HG03520 (cell line): ENCODE results near the gene FAM20A.

Source experiments
- ATAC-seq: cut with Tn5 transposase; IDR thresholded peaks from one replicate; pipeline ENCODE4 v1.9.1; 2021; ENCODE audit warnings: mild to moderate bottlenecking, moderate library complexity; ENCODE audit not compliant: unreplicated experiment

FAM20A gene

DNA sequence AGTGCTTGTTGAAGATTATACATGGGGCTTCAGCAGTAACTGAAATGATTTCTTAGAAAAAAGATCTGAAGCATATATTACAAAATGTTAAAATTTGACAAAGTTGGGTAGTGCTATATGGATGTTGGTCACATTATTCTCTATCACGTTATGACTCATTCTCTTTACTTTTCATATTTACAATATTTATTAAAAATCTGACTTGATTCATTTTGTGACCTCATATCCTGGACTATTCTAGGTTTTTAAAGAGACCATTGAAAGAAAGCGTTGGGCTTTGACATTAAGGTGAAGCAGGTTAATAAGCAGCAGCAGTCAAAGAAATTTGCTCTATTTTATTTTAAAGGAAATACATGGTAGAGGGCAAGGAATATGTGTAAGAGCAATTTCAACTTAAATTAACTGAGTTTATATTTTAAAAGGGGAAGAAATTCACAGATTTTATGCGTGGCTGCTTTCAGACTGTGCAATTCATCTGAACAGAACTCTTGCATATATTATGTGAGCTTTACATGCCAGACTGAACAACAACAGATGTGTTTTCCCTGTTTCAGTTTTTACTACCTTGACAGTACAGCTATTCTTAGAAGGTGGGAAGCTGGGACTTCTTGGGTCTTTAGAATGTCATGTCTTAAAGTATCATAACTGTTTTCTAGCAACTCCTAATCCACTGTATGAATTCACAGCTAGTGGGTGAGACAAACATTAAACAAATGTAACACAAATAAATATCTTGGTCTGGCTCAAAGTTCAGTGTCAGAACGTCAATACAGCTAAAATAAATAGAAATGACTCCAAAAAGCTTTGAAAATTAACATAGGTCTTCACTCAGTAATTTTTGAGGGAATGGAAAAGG lies 10.4 kb upstream of the FAM20A start:
- ATAC-seq = no peak

DNA sequence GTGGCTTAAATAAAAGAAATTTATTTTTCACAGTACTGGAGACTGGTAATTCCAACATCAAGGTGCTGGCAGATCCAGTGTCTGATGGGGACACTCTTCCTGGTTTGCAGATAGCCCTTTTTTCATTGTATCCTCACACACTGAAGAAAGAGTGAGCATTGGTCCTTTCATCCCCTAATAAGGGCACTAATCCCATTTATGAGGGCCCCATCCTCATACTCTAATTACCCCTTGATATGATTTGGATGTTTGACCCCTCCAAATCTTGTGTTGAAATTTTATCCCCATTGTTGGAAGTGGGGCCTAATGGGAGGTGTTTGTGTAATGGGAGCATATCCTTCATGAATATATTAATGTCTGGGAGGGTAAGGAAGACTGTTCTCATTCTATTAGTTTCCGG lies 9.4 kb upstream of the FAM20A start:
- no peak for ATAC-seq

GRCh38 chr17:68608515-68609130 lies 7.5 kb upstream of the FAM20A start:
- ATAC-seq = no peak

- ATAC-seq = no peak
These were observed 5.5 kb upstream of the FAM20A start for GRCh38 chr17:68606451-68607307.

- ATAC-seq = no peak
These were observed 4.7 kb upstream of the FAM20A start for GRCh38 chr17:68605914-68606313.

GRCh38 chr17:68603656-68604055 lies 2.5 kb upstream of the FAM20A start:
- ATAC-seq = no peak

GRCh38 chr17:68603027-68603426 lies 1.9 kb upstream of the FAM20A start:
- ATAC-seq = no peak

- ATAC-seq = no peak
These were observed 1.1 kb upstream of the FAM20A start for GRCh38 chr17:68602289-68602688.

DNA sequence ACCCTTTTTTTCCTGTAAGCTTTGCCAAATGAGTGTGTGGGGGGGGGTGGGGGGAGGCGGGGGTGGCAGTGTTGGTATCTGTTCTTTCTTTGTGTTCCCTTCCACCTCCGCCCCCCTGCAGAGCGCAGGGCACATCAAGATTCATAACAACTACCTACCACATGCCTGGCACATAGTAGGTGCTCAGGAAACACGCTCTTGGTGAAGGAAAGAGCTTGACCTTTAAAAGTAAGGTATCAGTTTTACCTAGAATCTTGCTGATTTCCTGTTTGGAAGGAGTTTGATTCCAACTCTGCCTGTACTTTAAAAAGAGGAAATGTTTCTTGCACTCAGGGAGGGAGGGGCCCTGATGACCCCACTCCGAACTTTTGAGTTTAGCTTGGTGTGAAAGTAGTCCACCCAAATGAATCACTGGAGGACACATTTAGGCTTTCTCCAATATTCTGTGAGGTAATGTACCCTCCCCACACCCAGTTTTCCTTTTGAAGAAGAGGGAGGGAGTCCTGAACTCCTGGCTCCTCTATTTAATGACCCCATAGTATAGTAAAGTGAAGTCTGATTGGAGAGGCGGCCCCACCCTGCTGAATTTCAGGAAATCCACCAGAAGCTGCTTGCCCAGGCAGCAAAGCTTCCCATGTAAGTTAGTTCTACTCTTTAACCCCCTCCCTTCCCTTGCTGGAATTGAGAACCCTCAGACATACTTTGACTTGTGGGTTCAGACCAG lies 560 bp upstream of the FAM20A start:
- no peak for ATAC-seq

DNA sequence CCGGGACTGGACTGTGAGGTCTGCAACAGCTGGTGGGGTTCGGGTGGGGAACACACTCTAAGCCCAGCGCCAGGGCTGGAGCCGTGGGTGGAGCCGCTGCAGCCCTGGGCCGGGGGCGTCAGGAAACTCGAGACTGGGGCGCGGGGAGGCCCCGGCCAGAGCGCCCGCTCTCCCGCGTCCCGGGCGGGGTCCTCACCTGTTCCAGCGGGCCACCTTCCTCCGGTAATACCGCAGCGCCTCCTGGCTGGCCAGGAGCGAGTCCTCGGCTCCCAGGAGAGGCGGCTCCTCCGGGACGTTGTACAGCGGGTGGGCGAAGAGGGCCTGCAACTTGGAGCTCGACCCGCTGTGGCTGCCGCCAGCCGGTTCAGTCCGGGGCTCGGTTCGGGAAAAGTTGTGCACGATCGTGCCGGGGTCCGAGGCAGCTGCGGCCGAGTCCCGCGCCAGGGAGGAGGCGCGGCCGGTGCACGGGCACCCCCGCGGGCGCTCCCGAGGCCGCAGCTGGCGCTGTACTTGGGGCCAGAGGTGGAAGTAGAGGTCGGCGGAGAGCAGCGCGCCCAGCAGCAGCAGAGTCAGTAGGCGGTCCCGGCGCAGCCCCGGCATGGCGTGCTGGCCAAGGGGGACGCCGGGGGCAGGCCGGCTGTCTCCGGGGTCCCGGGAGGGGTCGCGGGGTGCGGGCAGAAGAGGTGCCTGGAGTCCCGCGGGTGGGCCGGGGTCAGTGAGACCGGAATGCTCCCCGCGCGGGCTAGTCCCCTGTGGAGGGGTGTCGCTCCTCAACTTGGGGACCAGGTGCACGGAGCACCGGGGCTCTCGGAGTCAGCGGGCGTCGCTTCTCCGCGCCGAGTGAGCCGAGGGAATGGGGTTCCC lies 868 bp downstream of the FAM20A start:
- ATAC-seq = no peak

DNA sequence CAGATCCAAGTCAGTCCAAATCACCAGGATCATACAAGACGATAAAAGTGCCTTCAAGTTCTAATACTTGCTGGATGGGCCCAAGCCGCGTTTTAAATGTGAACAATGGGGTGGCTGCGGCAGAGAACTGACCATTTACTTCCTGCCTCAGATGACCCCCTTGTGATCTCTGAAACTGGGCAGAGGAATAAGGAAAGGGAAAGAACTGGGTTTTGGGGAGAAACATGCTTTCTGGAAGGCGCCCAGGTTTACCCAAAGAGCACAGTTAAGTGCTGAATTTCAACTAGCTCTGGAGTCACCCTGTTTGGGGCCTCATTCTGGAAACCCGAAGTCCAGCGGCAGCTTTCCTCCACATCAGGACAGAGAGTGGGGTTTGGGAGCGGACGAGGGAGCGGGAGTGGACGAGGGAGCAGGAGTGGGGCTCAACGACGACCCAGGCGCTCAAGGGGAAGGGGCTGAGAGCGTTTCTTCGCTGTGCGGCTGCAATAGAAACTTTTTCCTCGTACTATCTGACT lies 1.6 kb downstream of the FAM20A start:
- ATAC-seq = no peak

DNA sequence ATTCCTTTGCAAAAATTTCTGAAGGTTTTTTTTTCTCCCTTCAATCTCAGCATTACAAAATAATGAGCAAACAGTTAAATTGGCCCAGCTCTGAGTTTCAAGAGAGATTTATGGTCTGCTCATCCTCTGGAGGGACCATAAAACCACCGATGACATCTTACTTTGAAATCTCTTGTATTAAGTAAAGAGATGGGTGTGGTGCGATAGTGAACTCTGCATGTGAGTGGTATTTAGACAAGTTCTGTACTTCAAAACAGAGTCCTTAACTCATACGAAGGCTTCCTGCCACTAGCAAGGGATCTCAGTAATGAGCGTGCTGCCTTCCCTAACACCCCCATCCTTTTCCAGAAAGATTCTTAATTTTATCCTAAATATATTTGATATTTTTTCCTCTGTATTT lies 2.1 kb downstream of the FAM20A start:
- ATAC-seq = no peak

GRCh38 chr17:68598545-68598961 lies 2.6 kb downstream of the FAM20A start:
- ATAC-seq = no peak

DNA sequence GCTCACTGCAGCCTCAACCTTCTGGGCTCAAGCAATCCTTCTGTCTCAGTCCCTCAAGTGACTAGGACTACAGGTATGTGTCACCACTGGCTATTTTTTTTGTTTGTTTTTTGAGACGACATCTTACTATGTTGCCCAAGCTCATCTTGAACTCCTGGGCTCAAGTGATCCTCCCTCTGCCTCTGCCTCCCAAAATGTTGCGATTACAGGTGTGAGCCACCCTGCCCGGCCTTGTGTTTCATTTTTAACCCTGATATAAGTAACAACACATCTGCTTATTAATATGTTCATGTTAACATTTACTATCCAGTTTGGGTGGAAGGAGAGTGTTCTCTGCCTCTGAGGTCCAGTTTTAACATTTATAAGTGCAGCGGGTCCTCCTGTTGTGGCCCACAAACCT lies 3.1 kb downstream of the FAM20A start:
- no peak for ATAC-seq

GRCh38 chr17:68596411-68596945 lies 4.7 kb downstream of the FAM20A start:
- ATAC-seq = no peak

- no peak for ATAC-seq
These were observed 5.2 kb downstream of the FAM20A start for GRCh38 chr17:68595986-68596385.

DNA sequence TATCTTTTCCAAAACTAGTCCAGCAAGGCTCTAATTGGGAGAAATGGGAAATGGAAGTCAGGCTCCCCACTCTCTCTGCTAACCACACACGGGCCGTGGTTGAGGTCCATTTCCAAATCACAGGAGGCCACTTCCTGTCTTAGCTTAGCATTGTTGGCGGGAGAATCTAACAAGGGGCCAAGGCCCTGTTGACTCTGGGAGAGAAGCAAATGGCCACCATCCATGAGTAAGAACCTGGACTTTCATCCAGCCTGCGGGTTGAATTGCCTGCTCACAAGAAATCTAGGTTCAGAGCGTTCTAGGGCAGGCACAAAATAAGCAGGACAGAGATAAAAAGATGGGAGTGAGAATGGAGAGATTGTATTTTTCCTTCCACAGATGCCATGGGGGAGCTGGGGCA lies 5.7 kb downstream of the FAM20A start:
- ATAC-seq = no peak

DNA sequence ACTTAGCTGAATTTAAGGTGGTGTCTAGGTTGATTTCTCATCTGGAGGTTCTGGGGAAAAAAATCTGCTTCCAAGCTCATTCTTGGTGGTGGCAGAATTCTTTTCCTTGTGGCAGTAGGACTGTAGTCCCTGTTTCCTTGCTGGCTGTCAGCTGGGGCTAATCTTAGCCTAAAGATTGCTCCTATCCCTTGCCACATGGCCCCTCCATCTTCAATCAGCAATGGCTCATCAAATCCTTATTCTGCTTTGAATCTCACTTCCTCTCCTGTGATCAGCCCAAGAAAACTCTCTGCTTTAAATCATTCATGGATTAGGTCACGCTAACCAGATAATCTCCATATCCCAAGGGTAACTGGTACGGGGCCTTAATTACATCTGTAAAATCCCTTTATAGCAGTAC lies 6.6 kb downstream of the FAM20A start:
- no peak for ATAC-seq
